H1 (cell line): ENCODE data around the gene ADSS1. TPM values are rescaled to one million over a fixed set of nuclear protein-coding genes. Genes with fewer than 3 reads are reported as not detected.

ENCODE experiments used
- CTCF ChIA-PET: fragments of 300-600 bp; sonication (Branson Sonifier 250); formaldehyde crosslinking; loops from one replicate; lab custom pipeline; 2021; ENCODE audit not compliant: partially characterized antibody; lab: Charles Lee
- POLR2A ChIA-PET: fragments of 300-600 bp; sonication (Branson Sonifier 250); formaldehyde crosslinking; loops from one replicate; lab custom pipeline; 2021; ENCODE audit warnings: inconsistent platforms; ENCODE audit not compliant: partially characterized antibody; lab: Charles Lee
- DNase-seq, 2 experiments: peaks; one replicate each; pipeline versions ENCODE4 v3.0.0 to v3.0.0-alpha.2; 2010 to 2022; ENCODE audit warnings: low spot score in 2 of 2, low read depth in 1 of 2, mixed read lengths in 1 of 2
- FAIRE-seq: peaks from 2 replicates; lab custom pipeline; 2011; peaks lifted over from hg19 to GRCh38; lab: Jason Lieb, UNC
- H2AFZ ChIP-seq: 2 replicates; pipeline ENCODE4 v1.8.1; 2012; ENCODE audit warnings: low read length, inconsistent platforms
- H2AK5ac ChIP-seq: 2 replicates; pipeline ENCODE4 v1.6.1; 2013; ENCODE audit warnings: low read depth, low read length
- H2BK120ac ChIP-seq: replicated peaks from 2 replicates; pipeline ENCODE3; 2013; ENCODE audit warnings: low read depth, low read length, inconsistent platforms
- H2BK12ac ChIP-seq: 2 replicates; pipeline ENCODE4 v1.6.1; 2013; ENCODE audit warnings: low read depth, low read length
- H2BK15ac ChIP-seq: 2 replicates; pipeline ENCODE4 v1.6.1; 2013; ENCODE audit warnings: low read length
- H2BK20ac ChIP-seq: 2 replicates; pipeline ENCODE4 v1.6.1; 2013; ENCODE audit warnings: low read length
- H2BK5ac ChIP-seq: 2 replicates; pipeline ENCODE4 v1.6.1; 2013; ENCODE audit warnings: low read depth, low read length
- H3K14ac ChIP-seq: 2 replicates; pipeline ENCODE4 v1.6.1; 2013; ENCODE audit warnings: inconsistent platforms; ENCODE audit not compliant: insufficient read length
- H3K18ac ChIP-seq: 2 replicates; pipeline ENCODE4 v1.6.1; 2013; ENCODE audit warnings: low read length; ENCODE audit errors: extremely low read depth
- H3K23ac ChIP-seq: 2 replicates; pipeline ENCODE4 v1.6.1; 2013; ENCODE audit warnings: inconsistent platforms; ENCODE audit not compliant: insufficient read length
- H3K23me2 ChIP-seq: 2 replicates; pipeline ENCODE4 v1.6.1; 2013; ENCODE audit warnings: low read depth, low read length
- H3K27ac ChIP-seq: 2 replicates; pipeline ENCODE4 v1.6.1; 2011; ENCODE audit warnings: low read depth, low read length, inconsistent platforms
- H3K27me3 ChIP-seq, 4 experiments: replicated peaks in 1 of 4; 1 replicate in 1 of 4; 2 replicates in 3 of 4; pipeline versions ENCODE4 v1.6.1 to v1.8.1; 2011 to 2013; ENCODE audit warnings: low read length in 3 of 4, mild to moderate bottlenecking in 3 of 4, inconsistent platforms in 2 of 4, mixed read lengths in 2 of 4, moderate library complexity in 1 of 4; ENCODE audit not compliant: control insufficient read depth in 3 of 4, insufficient read depth in 3 of 4; ENCODE audit errors: extremely low read depth in 1 of 4
- H3K36me3 ChIP-seq, 4 experiments: 2 replicates each; pipeline versions ENCODE4 v1.6.1 to v1.8.1; 2011 to 2013; ENCODE audit warnings: mild to moderate bottlenecking in 4 of 4, low read length in 3 of 4, moderate library complexity in 2 of 4, control low read depth in 1 of 4, inconsistent platforms in 1 of 4; ENCODE audit not compliant: insufficient read depth in 4 of 4, control insufficient read depth in 2 of 4
- H3K4ac ChIP-seq: replicated peaks from 2 replicates; pipeline ENCODE3; 2013; ENCODE audit warnings: low read length, low read depth, mixed read lengths, inconsistent platforms; ENCODE audit not compliant: insufficient read length
- H3K4me1 ChIP-seq, 4 experiments: replicated peaks in 1 of 4; 1 replicate in 1 of 4; 2 replicates in 3 of 4; pipeline versions ENCODE4 v1.6.1 to v1.8.1; 2011 to 2013; ENCODE audit warnings: low read length in 3 of 4, inconsistent platforms in 2 of 4, mixed read lengths in 1 of 4; ENCODE audit not compliant: insufficient read depth in 4 of 4, control insufficient read depth in 3 of 4
- H3K4me2 ChIP-seq, 2 experiments: 2 replicates each; pipeline versions ENCODE4 v1.6.1 to v1.8.1; 2011 to 2013; ENCODE audit warnings: low read depth in 2 of 2, low read length in 2 of 2, control low read depth in 1 of 2, inconsistent platforms in 1 of 2, mild to moderate bottlenecking in 1 of 2; ENCODE audit not compliant: insufficient read depth in 1 of 2
- H3K4me3 ChIP-seq, 4 experiments: fragments of 200-600, 300-600 bp in 1 of 4; sonication (generic), shearing (Covaris generic), sonication (Bioruptor Twin) in 1 of 4; 2 replicates each; pipeline versions ENCODE4 v1.5.1 to v1.8.1; 2011 to 2016; ENCODE audit warnings: low read length in 4 of 4, low read depth in 3 of 4, control low read depth in 2 of 4, inconsistent platforms in 2 of 4, mild to moderate bottlenecking in 2 of 4, mixed read lengths in 1 of 4, moderate library complexity in 1 of 4; ENCODE audit not compliant: insufficient read depth in 2 of 4; ENCODE audit errors: extremely low read depth in 1 of 4
- H3K56ac ChIP-seq: replicated peaks from 2 replicates; pipeline ENCODE3; 2013; ENCODE audit warnings: low read depth, mild to moderate bottlenecking, mixed read lengths, low read length, inconsistent platforms; ENCODE audit not compliant: insufficient read length
- H3K79me1 ChIP-seq: 2 replicates; pipeline ENCODE4 v1.6.1; 2013; ENCODE audit warnings: low read depth, low read length, control low read depth
- H3K79me2 ChIP-seq, 2 experiments: 2 replicates each; pipeline versions ENCODE4 v1.6.1 to v1.8.1; 2012 to 2013; ENCODE audit warnings: low read length in 2 of 2, mild to moderate bottlenecking in 2 of 2, inconsistent platforms in 1 of 2; ENCODE audit not compliant: insufficient read depth in 2 of 2, control insufficient read depth in 1 of 2
- H3K9ac ChIP-seq, 4 experiments: replicated peaks in 1 of 4; 1 replicate in 1 of 4; 2 replicates in 3 of 4; pipeline versions ENCODE4 v1.6.1 to v1.8.1; 2011 to 2013; ENCODE audit warnings: low read depth in 3 of 4, low read length in 3 of 4, control low read depth in 2 of 4, mild to moderate bottlenecking in 2 of 4, moderate library complexity in 2 of 4, inconsistent platforms in 1 of 4; ENCODE audit errors: extremely low read depth in 1 of 4
- H3K9me3 ChIP-seq, 2 experiments: 2 replicates each; pipeline versions ENCODE4 v1.6.1 to v1.8.1; 2012 to 2013; ENCODE audit warnings: mild to moderate bottlenecking in 2 of 2, moderate library complexity in 2 of 2, control low read depth in 1 of 2, inconsistent platforms in 1 of 2, low read depth in 1 of 2, low read length in 1 of 2, mixed read lengths in 1 of 2; ENCODE audit not compliant: insufficient read depth in 2 of 2
- H4K20me1 ChIP-seq, 2 experiments: replicated peaks in 1 of 2; 2 replicates each; pipeline versions ENCODE3 to v1.8.1; 2011 to 2013; ENCODE audit warnings: inconsistent platforms in 2 of 2, low read length in 2 of 2, mild to moderate bottlenecking in 1 of 2; ENCODE audit not compliant: insufficient read depth in 2 of 2, control insufficient read depth in 1 of 2
- H4K5ac ChIP-seq: 2 replicates; pipeline ENCODE4 v1.6.1; 2013; ENCODE audit warnings: low read length, low read depth, mixed read lengths, inconsistent platforms; ENCODE audit not compliant: insufficient read length
- H4K8ac ChIP-seq: 2 replicates; pipeline ENCODE4 v1.8.0; 2013; ENCODE audit warnings: mild to moderate bottlenecking, moderate library complexity, low read length, inconsistent platforms; ENCODE audit not compliant: insufficient read depth; ENCODE audit errors: extremely low read depth
- H4K91ac ChIP-seq: replicated peaks from 2 replicates; pipeline ENCODE3; 2013; ENCODE audit warnings: low read length, mixed read lengths, inconsistent platforms; ENCODE audit not compliant: insufficient read length
- BACH1 ChIP-seq: IDR thresholded peaks from 2 replicates; pipeline ENCODE4 v1.6.1; 2012; ENCODE audit warnings: low read length, improper control_type of control experiment
- BRCA1 ChIP-seq: IDR thresholded peaks from 2 replicates; pipeline ENCODE4 v1.6.1; 2012; ENCODE audit warnings: low read depth, low read length, improper control_type of control experiment
- CBX5 ChIP-seq: fragments of 300-800, 300-1000 bp; sonication (generic); IDR thresholded peaks from 2 replicates; pipeline ENCODE4 v1.7.1; 2016; ENCODE audit warnings: antibody characterized with exemption, low read length, low read depth
- CEBPB ChIP-seq: IDR thresholded peaks from 2 replicates; pipeline ENCODE4 v1.6.1; 2012; ENCODE audit warnings: low read depth, low read length
- CHD1 ChIP-seq: IDR thresholded peaks from 2 replicates; pipeline ENCODE4 v1.6.1; 2012; ENCODE audit warnings: low read depth, low read length, improper control_type of control experiment
- KDM1A ChIP-seq: fragments of 200-600, 300-600 bp; sonication (generic); IDR thresholded peaks from 2 replicates; pipeline ENCODE4 v1.7.1; 2016; ENCODE audit warnings: mild to moderate bottlenecking, low read length, borderline replicate concordance
- NRF1 ChIP-seq: IDR thresholded peaks from 2 replicates; pipeline ENCODE4 v1.6.1; 2011; ENCODE audit warnings: mild to moderate bottlenecking, low read depth, low read length, improper control_type of control experiment
- RXRA ChIP-seq: IDR thresholded peaks from 2 replicates; pipeline ENCODE4 v1.6.1; 2011; ENCODE audit warnings: low read depth, mild to moderate bottlenecking, low read length, moderate library complexity; ENCODE audit not compliant: insufficient read depth
- SP4 ChIP-seq: IDR thresholded peaks from 2 replicates; pipeline ENCODE4 v1.6.1; 2012; ENCODE audit warnings: low read length, inconsistent platforms
- SUZ12 ChIP-seq: fragments of 200-600 bp; sonication (generic); IDR thresholded peaks from 2 replicates; pipeline ENCODE4 v1.6.1; 2012; ENCODE audit warnings: mild to moderate bottlenecking, inconsistent platforms, low read length, moderate library complexity, mixed read lengths
- TBP ChIP-seq: IDR thresholded peaks from 2 replicates; pipeline ENCODE4 v1.6.1; 2011; ENCODE audit warnings: low read depth, low read length, improper control_type of control experiment
- USF2 ChIP-seq: IDR thresholded peaks from 2 replicates; pipeline ENCODE4 v1.6.1; 2011; ENCODE audit warnings: low read length, improper control_type of control experiment
- WGBS, 2 experiments: shearing (Covaris generic) in 1 of 2; methylation state at CpG; one replicate each; pipeline versions ENCODE4 v1.1.6 to v1.1.7; 2013 to 2015; ENCODE audit warnings: low lambda C conversion rate in 2 of 2, mixed read lengths in 2 of 2, inconsistent platforms in 1 of 2, low coverage in 1 of 2, missing lambda C conversion rate in 1 of 2; ENCODE audit not compliant: insufficient replicate concordance in 2 of 2, insufficient coverage in 1 of 2, insufficient read length in 1 of 2; ENCODE audit errors: extremely low coverage in 1 of 2, missing lambda C conversion rate in 1 of 2; 5-methylcytosine and 5-hydroxymethylcytosine counted together
- polyA plus RNA-seq, 7 experiments: library from polyadenylated mRNA; depleted of rRNA in 3 of 7; stranded (reverse) in 5 of 7; unstranded in 2 of 7; fragments of >200 nt in 5 of 7; fragments of 200-250 nt in 2 of 7; gene quantifications; 1 replicate in 5 of 7; 2 replicates in 1 of 7; 4 replicates in 1 of 7; pipeline versions ENCODE4 v1.2.1 to v1.2.3, GENCODE V29; 2011 to 2013; ENCODE audit warnings: missing spikeins in 2 of 7, mixed read lengths in 2 of 7
- total RNA-seq: library from RNA; stranded (reverse); fragmentation: NEBNext Ultra II Directional; extraction: Animal tissue kit (Norgen Biotek cat#: 25700); gene quantifications from 2 replicates; pipeline ENCODE4 v1.2.1, GENCODE V29; 2021

ADSS1 gene
- total and polyA plus RNA-seq, 2 of the 8 experiments (the other 6 are each of a cell fraction or from before 2014, with no cell fraction given): 7.1 to 7.9 TPM

- Histone ChIP-seq H3K56ac (no peak overlapping the region), H3K27me3 (0 out of 7 replicates have a peak, but pooled peaks cover 0 to 2% (median 0%) of the 10 kb centered on the region in 4 experiments), H4K5ac (no peak overlapping the region), H3K18ac (no peak overlapping the region), H3K27ac (no peak overlapping the region), H3K9ac (no peak overlapping the region), H3K4me2 (no peak overlapping the region), H3K4me3 (no peak overlapping the region), H3K79me1 (no peaks in the 10 kb centered on the region), H2BK5ac (no peak overlapping the region; the same call in 1 of the 2 replicates), H2BK12ac (no peak overlapping the region), H2BK20ac (no peak overlapping the region), H3K79me2 (no peaks in the 10 kb centered on the region), H2BK120ac (no peak overlapping the region), H3K23me2 (no peaks in the 10 kb centered on the region), H3K4ac (no peak overlapping the region), H4K91ac (no peak overlapping the region), H2AK5ac (no peak overlapping the region), H4K20me1 (peaks cover 0 to 8% of the 10 kb centered on the region in 2 experiments), H3K4me1 (no peaks in the 10 kb centered on the region; a peak in 1 of 7 replicates), H4K8ac (no peak overlapping the region; the same call in 1 of the 2 replicates), H3K9me3 (no peaks in the 10 kb centered on the region), H2BK15ac (no peak overlapping the region), H3K36me3 (peaks cover 0 to 4% (median 0%) of the 10 kb centered on the region in 4 experiments; a peak in 1 of 8 replicates), H3K23ac (no peak overlapping the region), H3K14ac (no peak overlapping the region), H2AFZ (no peak overlapping the region)
- CTCF ChIA-PET: interaction anchor here (0.7 to 1.5 kb wide), 6 partner anchors 11 to 39 kb away, joined by 3 to 5 read pairs (median 4); partner anchors contain the start of gene SIVA1
- DNase-seq (no peak), FAIRE-seq (no peak)
- 89% methylated on average over 17 of the region's 29 CpGs; no CpG with 5 or more reads in 1 of the 2 experiments for WGBS, 2 experiments
- POLR2A ChIA-PET: interaction anchor here (1.3 kb wide), 1 partner anchor 11 kb away, joined by 6 read pairs; the partner anchor contains the start of gene SIVA1
- TF ChIP-seq CBX5 (no peak), SUZ12 (no peak), BRCA1 (no peak), TBP (no peak), USF2 (no peak), CHD1 (no peak), BACH1 (no peak), CEBPB (no peak), KDM1A (no peak), NRF1 (no peak), RXRA (no peak), SP4 (no peak)
Observed at GRCh38 chr14:104741108-104741802, 17.2 kb downstream of the ADSS1 start.
